Lower leg skin (tissue), 4 donors: ENCODE data around the gene RBFOX2. TPM values are rescaled to one million over a fixed set of nuclear protein-coding genes. Genes with fewer than 3 reads are reported as not detected.

Experiments used
- DNase-seq, 2 donors: peaks; one replicate each; pipeline ENCODE4 v3.0.0-alpha.2; 2019; ENCODE audit warnings: low spot score in 2 of 2
- H3K4me3 ChIP-seq: fragments of 200-600 bp; sonication (generic); 2 replicates; pipeline ENCODE4 v1.5.1; 2017; ENCODE audit warnings: mild to moderate bottlenecking, low read depth; ENCODE audit not compliant: poor library complexity, severe bottlenecking
- POLR2A ChIP-seq, 2 donors: fragments of 450-650 bp; IDR thresholded peaks; one replicate each; pipeline ENCODE4 v1.6.1; 2016 to 2017; ENCODE audit warnings: antibody characterized with exemption in 2 of 2, mild to moderate bottlenecking in 1 of 2, moderate library complexity in 1 of 2
- WGBS, 2 donors: methylation state at CpG; one replicate each; pipeline ENCODE4 v1.1.5; 2018; 5-methylcytosine and 5-hydroxymethylcytosine counted together
- intact Hi-C: fragments of 100-400 bp; cut with DNase I; formaldehyde crosslinking; loops from one replicate; pipeline ENCODE4 v1.15.0; 2023; ENCODE audit warnings: low total_unique reads
- total RNA-seq, 4 donors: library from RNA; depleted of rRNA; stranded (reverse); fragments of >200 nt; gene quantifications; one replicate each; pipeline ENCODE4 v1.1.0, GENCODE V29; 2016
- TF ChIP-seq, protein P1 (sequence below), 3 donors: fragments of 450-650 bp; IDR thresholded peaks; one replicate each; pipeline ENCODE4 v1.5.1; 2016; ENCODE audit warnings: antibody characterized with exemption in 3 of 3, mild to moderate bottlenecking in 3 of 3, moderate library complexity in 2 of 3

Gene RBFOX2
- total RNA-seq, 4 donors from 2014 or later: 40.9 to 56.5 (median 51.1) TPM

DNA sequence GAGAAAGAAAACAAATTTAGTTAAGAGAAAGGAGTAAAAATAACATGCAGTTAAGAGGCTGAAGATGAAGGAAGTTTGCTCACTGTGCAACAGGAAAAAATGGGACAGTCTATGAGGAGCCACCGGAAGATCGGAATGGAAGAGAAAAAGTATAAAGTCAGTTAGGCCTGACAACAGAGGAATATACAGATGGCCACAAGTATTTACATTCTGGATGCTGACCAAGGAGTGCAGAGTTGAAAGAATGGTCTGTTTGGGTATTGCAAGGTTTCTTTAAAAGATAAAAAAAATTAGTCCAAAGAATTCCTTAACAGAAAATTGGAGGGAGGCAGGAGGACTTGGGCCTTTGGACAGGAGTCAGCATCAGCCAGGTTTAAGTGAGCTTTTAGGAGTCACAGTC, 37.5 kb downstream of the RBFOX2 start:
- TF ChIP-seq, protein P1, sequence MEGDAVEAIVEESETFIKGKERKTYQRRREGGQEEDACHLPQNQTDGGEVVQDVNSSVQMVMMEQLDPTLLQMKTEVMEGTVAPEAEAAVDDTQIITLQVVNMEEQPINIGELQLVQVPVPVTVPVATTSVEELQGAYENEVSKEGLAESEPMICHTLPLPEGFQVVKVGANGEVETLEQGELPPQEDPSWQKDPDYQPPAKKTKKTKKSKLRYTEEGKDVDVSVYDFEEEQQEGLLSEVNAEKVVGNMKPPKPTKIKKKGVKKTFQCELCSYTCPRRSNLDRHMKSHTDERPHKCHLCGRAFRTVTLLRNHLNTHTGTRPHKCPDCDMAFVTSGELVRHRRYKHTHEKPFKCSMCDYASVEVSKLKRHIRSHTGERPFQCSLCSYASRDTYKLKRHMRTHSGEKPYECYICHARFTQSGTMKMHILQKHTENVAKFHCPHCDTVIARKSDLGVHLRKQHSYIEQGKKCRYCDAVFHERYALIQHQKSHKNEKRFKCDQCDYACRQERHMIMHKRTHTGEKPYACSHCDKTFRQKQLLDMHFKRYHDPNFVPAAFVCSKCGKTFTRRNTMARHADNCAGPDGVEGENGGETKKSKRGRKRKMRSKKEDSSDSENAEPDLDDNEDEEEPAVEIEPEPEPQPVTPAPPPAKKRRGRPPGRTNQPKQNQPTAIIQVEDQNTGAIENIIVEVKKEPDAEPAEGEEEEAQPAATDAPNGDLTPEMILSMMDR (IDR thresholded peaks at IDR 0.05): no peak
- no peak for TF ChIP-seq POLR2A (IDR thresholded peaks at IDR 0.05)
- H3K4me3 ChIP-seq: no peak overlapping the region
- WGBS, 2 donors: 87 to 88% methylated on average over 2 of the region's 2 CpGs
- intact Hi-C loops: no loop called here
- DNase-seq: no peak

DNA sequence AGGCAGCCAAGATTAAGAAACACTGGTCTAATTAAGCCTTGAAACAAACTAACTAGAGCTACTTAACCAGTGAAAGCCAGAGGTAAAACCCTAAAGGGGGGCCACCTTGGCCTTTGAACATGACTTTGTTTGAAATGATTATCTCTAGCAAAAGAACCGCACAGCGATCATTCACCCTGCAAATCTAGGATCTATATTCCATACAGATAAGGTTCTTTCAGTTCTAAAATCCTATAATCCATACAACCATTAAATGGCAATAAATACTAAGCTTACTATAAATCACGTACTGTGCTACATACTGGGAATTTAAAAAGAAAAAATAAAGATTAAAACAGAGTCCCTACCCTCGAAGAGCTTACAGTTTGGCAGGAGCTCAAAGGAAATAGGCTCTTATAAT, 40.6 kb downstream of the RBFOX2 start:
- intact Hi-C loops: no loop called here
- WGBS, 2 donors: 82 to 84% methylated on average over 4 of the region's 4 CpGs
- no peak overlapping the region for H3K4me3 ChIP-seq
- TF ChIP-seq, protein P1 (IDR thresholded peaks at IDR 0.05): no peak
- DNase-seq: no peak

DNA sequence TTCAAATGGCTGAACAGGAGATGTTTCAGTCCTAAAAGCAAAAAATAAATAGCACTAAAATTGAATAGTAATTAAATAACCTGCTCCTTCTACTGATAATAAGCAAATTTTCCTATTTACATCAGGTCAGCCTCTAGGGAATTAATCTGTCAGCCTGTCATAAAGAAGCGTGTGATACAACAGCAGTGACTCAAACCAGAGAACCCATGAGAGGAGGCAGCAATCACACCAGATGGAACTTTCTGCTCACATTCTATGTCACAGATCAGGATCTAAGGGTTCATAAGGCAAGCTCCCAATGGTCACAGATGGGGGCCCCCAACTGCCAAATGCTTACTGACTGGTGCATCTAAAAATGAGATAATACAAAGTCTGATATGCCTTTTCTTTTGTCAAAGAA, 41.1 kb downstream of the RBFOX2 start:
- no peak overlapping the region for H3K4me3 ChIP-seq
- DNase-seq: no peak
- WGBS, 2 donors: 50 to 74% methylated on average over 1 of the region's 1 CpG
- TF ChIP-seq POLR2A (IDR thresholded peaks at IDR 0.05): no peak
- TF ChIP-seq, protein P1 (IDR thresholded peaks at IDR 0.05): no peak
- intact Hi-C loops: no loop called here

DNA sequence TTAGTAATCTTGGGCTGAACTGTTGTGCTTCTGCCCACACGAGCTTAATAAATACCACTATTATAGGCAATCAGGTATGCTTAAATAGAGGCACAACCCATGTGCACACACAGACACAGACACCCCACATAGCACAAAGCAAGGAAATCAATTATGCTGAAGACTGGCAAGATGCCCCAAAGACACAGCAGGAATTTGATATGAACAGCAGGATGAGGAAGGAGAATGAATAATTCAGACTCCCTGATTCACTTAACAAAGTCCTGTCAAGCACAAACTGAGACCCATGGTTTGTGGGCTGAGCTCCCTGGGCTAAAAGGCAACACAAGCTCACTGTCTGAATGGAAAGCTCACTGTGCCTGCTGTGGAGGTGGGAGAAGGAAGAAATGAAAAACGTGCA, 42.5 kb downstream of the RBFOX2 start:
- DNase-seq: no peak
- TF ChIP-seq, protein P1 (IDR thresholded peaks at IDR 0.05): no peak
- TF ChIP-seq POLR2A (IDR thresholded peaks at IDR 0.05): no peak
- intact Hi-C loops: no loop called here
- 52 to 57% methylated on average over 2 of the region's 2 CpGs for WGBS, 2 donors
- no peak overlapping the region for H3K4me3 ChIP-seq

DNA sequence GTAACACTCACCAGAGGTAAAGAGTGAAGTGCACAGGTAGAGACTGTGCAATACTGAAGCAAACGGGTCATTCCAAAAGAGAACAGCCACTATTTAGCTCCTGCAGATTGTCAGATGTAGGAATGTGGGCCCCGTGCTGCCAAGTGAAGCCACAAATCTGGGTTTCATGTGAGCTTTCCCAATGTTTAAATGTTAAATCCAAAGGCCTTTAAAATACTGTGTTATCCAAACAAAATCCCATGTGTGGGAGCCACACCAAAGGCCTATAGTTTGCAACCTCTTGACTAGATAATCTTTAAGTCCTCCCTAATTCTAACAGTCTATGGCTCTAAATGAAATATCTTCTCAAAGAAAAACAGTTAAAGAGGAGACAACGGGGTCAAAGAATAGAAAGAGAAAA, 43.3 kb downstream of the RBFOX2 start:
- no peak overlapping the region for H3K4me3 ChIP-seq
- no peak for DNase-seq
- WGBS, 2 donors: 79 to 81% methylated on average over 3 of the region's 3 CpGs
- intact Hi-C loops: no loop called here
- TF ChIP-seq, protein P1 (IDR thresholded peaks at IDR 0.05): no peak
- TF ChIP-seq POLR2A (IDR thresholded peaks at IDR 0.05): no peak
